GM19025 (cell line): Measurements from ENCODE around the gene MRGPRE.

Experiments used
- ATAC-seq: cut with Tn5 transposase; IDR thresholded peaks from one replicate; pipeline ENCODE4 v1.9.1; 2021; ENCODE audit warnings: mild to moderate bottlenecking, low read depth, moderate library complexity; ENCODE audit not compliant: unreplicated experiment

Gene MRGPRE

GRCh38 chr11:3216027-3216525, 16.1 kb downstream of the MRGPRE start:
- ATAC-seq, result no peak

GRCh38 chr11:3215346-3216026, 16.7 kb downstream of the MRGPRE start:
- no peak for ATAC-seq

GRCh38 chr11:3214420-3214699, 17.9 kb downstream of the MRGPRE start:
- no peak for ATAC-seq

- ATAC-seq, result no peak
Measured at GRCh38 chr11:3213659-3214419, 18.4 kb downstream of the MRGPRE start.

GRCh38 chr11:3208272-3208671, 23.9 kb downstream of the MRGPRE start:
- ATAC-seq, result no peak

- ATAC-seq, result no peak
Measured at GRCh38 chr11:3207526-3208189, 24.6 kb downstream of the MRGPRE start.

- no peak for ATAC-seq
Measured at GRCh38 chr11:3206922-3207204, 25.4 kb downstream of the MRGPRE start.

- no peak for ATAC-seq
Measured at GRCh38 chr11:3206156-3206921, 25.9 kb downstream of the MRGPRE start.

- ATAC-seq, result no peak
Measured at GRCh38 chr11:3205261-3206155, 26.7 kb downstream of the MRGPRE start.

GRCh38 chr11:3204141-3205015, 27.8 kb downstream of the MRGPRE start:
- no peak for ATAC-seq

GRCh38 chr11:3203221-3204043, 28.8 kb downstream of the MRGPRE start:
- no peak for ATAC-seq

GRCh38 chr11:3202759-3203158, 29.5 kb downstream of the MRGPRE start:
- no peak for ATAC-seq

- no peak for ATAC-seq
Measured at GRCh38 chr11:3202305-3202704, 29.9 kb downstream of the MRGPRE start.

GRCh38 chr11:3201677-3202181, 30.5 kb downstream of the MRGPRE start:
- no peak for ATAC-seq

- no peak for ATAC-seq
Measured at GRCh38 chr11:3201112-3201581, 31.1 kb downstream of the MRGPRE start.

GRCh38 chr11:3200388-3201111, 31.7 kb downstream of the MRGPRE start:
- no peak for ATAC-seq

GRCh38 chr11:3199537-3200295, 32.5 kb downstream of the MRGPRE start:
- no peak for ATAC-seq
